ENCODE data around the gene GPC6.

Gene GPC6

GRCh38 chr13:93325303-93326233 is 99.0 kb downstream of the GPC6 start:
- DNase-seq, result no peak

- no peak for DNase-seq
Measured at GRCh38 chr13:93326234-93326811, 99.7 kb downstream of the GPC6 start.

- no peak for DNase-seq
Measured at GRCh38 chr13:93328943-93329342, 102.3 kb downstream of the GPC6 start.

GRCh38 chr13:93336728-93337127 is 110.1 kb downstream of the GPC6 start:
- DNase-seq, result no peak

- DNase-seq, result no peak
Measured at GRCh38 chr13:93338030-93338429, 111.4 kb downstream of the GPC6 start.

GRCh38 chr13:93338906-93339305 is 112.3 kb downstream of the GPC6 start:
- DNase-seq, result no peak

- DNase-seq, result no peak
Measured at GRCh38 chr13:93339550-93339949, 112.9 kb downstream of the GPC6 start.

GRCh38 chr13:93341517-93341916 is 114.9 kb downstream of the GPC6 start:
- no peak for DNase-seq

GRCh38 chr13:93343097-93343496 is 116.5 kb downstream of the GPC6 start:
- no peak for DNase-seq

- DNase-seq, result peak; percentile 38
Measured at GRCh38 chr13:93344048-93344705, 117.6 kb downstream of the GPC6 start.

GRCh38 chr13:93345024-93345423 is 118.4 kb downstream of the GPC6 start:
- DNase-seq, result no peak

- no peak for DNase-seq
Measured at GRCh38 chr13:93345770-93346169, 119.2 kb downstream of the GPC6 start.

- DNase-seq, result no peak
Measured at GRCh38 chr13:93352616-93353015, 126.0 kb downstream of the GPC6 start.

GRCh38 chr13:93355094-93355493 is 128.5 kb downstream of the GPC6 start:
- DNase-seq, result no peak

GRCh38 chr13:93356469-93356868 is 129.9 kb downstream of the GPC6 start:
- no peak for DNase-seq

- DNase-seq, result no peak
Measured at GRCh38 chr13:93360021-93360420, 133.4 kb downstream of the GPC6 start.

GRCh38 chr13:93361703-93362102 is 135.1 kb downstream of the GPC6 start:
- DNase-seq, result peak; percentile 45

- no peak for DNase-seq
Measured at GRCh38 chr13:93364166-93364565, 137.6 kb downstream of the GPC6 start.

GRCh38 chr13:93368296-93368695 is 141.7 kb downstream of the GPC6 start:
- no peak for DNase-seq

- DNase-seq, result no peak
Measured at GRCh38 chr13:93368718-93369117, 142.1 kb downstream of the GPC6 start.

- DNase-seq, result no peak
Measured at GRCh38 chr13:93372856-93373255, 146.2 kb downstream of the GPC6 start.

GRCh38 chr13:93375491-93375890 is 148.9 kb downstream of the GPC6 start:
- no peak for DNase-seq

GRCh38 chr13:93377196-93377595 is 150.6 kb downstream of the GPC6 start:
- no peak for DNase-seq

GRCh38 chr13:93378184-93378583 is 151.6 kb downstream of the GPC6 start:
- no peak for DNase-seq
